Cardiac septum (tissue), 1 donor: ENCODE measurements around the gene EPPIN. TPM values are rescaled to one million over a fixed set of nuclear protein-coding genes. Genes with fewer than 3 reads are reported as not detected.
"Not testable (repeated sequence)": the region's sequence is repeated elsewhere in the genome, so short reads cannot be mapped to it uniquely, and the experiment has no call there.

ENCODE experiments used
- DNase-seq: peaks from one replicate; pipeline ENCODE4 v3.0.0-alpha.2; 2020; ENCODE audit warnings: low spot score
- intact Hi-C: fragments of 100-400 bp; cut with DNase I; formaldehyde crosslinking; loops from one replicate; pipeline ENCODE4 v1.14.0; 2022
- long read RNA-seq: library from polyadenylated mRNA; unstranded; transcript quantifications from one replicate; pipeline ENCODE4 v2.0.0, GENCODE V29; 2021
- total RNA-seq: library from RNA; stranded (reverse); fragmentation: NEBNext Ultra II Directional; extraction: Animal tissue kit (Norgen Biotek cat#: 25700); gene quantifications from one replicate; pipeline ENCODE4 v1.2.1, GENCODE V29; 2021
- donor health status: DM: no; HTN: no; CAD: no.

The EPPIN gene
- not detected for total RNA-seq
- long read RNA-seq, result 0 reads

- intact Hi-C loops, result no loop called here
- DNase-seq, result no peak
Measured at GRCh38 chr20:45547206-45547770, at the start of gene EPPIN. Gene EPPIN, minus strand, starts transcription at chr20:45547401. Its CDS starts 44 bp downstream, at chr20:45547357.

DNA sequence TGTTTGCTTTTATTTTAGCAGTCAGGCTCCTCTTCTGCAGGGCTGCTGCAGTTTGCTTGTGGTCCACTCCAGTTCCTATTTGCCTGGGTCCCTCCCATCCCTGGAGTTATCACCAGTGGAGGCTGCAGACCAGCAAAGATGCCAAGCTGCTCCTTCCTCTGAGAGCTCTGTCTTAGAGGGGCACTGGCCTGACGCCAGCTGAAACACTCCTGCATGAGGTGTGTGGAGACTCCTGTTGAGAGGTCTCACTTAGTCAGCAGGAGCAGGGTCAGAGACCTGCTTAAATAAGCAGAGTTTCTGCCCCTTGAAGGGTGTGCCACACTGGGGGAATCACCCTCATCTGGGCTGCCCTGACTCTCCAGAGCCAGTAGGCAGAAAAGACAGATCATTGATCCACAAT, 48.0 kb upstream of the EPPIN start:
- no peak for DNase-seq
- intact Hi-C loops, result no loop called here

GRCh38 chr20:45593498-45593897, 46.3 kb upstream of the EPPIN start:
- DNase-seq, result no peak
- intact Hi-C loops, result no loop called here

- no peak for DNase-seq
- intact Hi-C loops, result no loop called here
Measured at GRCh38 chr20:45592574-45593189, 45.5 kb upstream of the EPPIN start.

GRCh38 chr20:45589725-45590124, 42.5 kb upstream of the EPPIN start:
- DNase-seq, result no peak
- intact Hi-C loops, result no loop called here

- intact Hi-C loops, result no loop called here
- no peak for DNase-seq
Measured at GRCh38 chr20:45588800-45589199, 41.6 kb upstream of the EPPIN start.

DNA sequence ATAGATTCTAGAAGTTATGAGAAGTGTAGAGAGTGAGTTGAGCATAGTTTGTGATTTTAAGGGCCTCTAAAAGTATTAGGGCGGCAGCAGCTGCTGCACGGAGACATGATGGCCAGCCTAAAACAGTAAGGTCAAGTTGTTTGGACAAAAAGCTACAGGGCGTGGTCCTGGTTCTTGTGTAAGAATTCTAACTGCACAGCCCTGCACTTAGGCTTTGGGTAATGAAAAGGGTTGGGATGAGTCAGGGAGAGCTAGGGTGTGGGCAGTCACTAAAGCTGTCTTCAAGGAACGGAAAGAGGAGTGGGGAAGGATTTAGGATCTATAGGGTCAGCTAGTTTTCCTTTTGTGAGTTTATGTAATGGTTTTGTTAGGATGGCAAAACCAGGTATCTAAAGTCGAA, 38.8 kb upstream of the EPPIN start:
- intact Hi-C loops, DNase-seq: not testable (repeated sequence)

- DNase-seq, intact Hi-C loops: not testable (repeated sequence)
Measured at GRCh38 chr20:45584294-45584693, 37.1 kb upstream of the EPPIN start.

DNA sequence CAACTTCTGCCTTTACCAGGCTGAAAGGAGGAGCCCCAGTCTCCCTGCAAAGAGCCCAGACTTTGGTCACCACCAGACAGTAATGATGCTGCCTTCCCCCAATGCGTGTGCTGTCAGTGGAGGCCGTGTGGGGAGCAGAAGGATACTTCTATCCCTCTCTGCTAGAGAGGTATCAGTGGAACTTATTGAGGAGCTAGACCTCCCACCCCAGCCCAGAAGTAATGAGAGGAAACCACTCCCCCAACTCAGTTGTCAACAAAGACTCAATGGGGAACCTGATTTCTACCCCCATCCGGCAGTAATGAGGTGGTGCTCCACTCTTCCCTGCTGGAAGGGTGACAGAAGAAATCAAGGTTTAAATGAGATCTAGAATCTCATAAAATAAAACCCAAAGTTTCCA, 36.3 kb upstream of the EPPIN start:
- intact Hi-C loops, result no loop called here

GRCh38 chr20:45581702-45582101, 34.5 kb upstream of the EPPIN start:
- intact Hi-C loops, result no loop called here
- DNase-seq, result no peak

More for the DNA sequence above, 36.3 kb upstream of the EPPIN start:
- no peak for DNase-seq

DNA sequence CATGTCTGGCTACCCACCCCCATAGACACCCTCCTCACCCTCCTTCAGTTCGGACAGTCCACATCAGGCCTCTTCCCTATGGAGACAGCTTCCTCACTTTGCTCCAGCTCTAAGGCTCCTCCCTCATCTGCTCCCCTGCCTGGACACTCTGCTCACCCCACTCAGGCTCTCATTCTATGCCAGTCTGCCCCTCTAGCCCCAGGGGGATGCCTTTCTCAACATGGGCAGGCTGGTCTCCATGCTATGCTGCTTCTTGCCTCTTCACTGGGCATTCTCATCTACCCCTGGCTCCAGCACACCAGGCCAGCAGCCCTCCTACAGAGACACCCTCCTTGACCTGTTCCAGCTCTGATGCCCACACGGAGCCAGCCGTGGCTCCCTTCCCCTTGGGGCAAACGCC, 32.0 kb upstream of the EPPIN start, which contains the start of gene WFDC8:
TSS of gene WFDC8 (minus strand) at position 101 of the 400 bp plus-strand sequence. CDS start at position 64, 37 bp downstream.
- no peak for DNase-seq
- intact Hi-C loops, result no loop called here

DNA sequence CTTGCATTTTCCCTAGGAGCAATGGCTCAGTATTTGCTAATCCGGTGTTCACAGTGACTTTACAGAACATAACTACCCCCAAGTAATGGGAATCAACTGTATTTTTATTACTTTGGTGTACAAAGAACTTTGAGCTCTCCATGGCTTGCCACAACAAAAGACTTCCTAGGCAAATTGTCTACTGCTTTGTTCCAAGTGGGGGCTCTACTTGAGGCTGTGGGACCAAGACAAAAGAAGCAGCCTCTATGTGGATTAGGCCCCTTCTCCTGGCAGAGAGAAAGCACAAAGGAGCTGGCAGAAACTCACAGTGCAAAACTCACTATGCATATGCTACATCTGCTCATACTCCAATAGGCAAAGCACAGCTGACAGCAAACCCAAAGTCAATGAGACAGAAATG, 31.0 kb upstream of the EPPIN start:
- intact Hi-C loops, result no loop called here
- DNase-seq, result no peak

GRCh38 chr20:45576995-45577394, 29.8 kb upstream of the EPPIN start:
- intact Hi-C loops, result no loop called here
- DNase-seq, result no peak

- intact Hi-C loops, result no loop called here
- DNase-seq, result no peak
Measured at GRCh38 chr20:45575931-45576330, 28.7 kb upstream of the EPPIN start.

DNA sequence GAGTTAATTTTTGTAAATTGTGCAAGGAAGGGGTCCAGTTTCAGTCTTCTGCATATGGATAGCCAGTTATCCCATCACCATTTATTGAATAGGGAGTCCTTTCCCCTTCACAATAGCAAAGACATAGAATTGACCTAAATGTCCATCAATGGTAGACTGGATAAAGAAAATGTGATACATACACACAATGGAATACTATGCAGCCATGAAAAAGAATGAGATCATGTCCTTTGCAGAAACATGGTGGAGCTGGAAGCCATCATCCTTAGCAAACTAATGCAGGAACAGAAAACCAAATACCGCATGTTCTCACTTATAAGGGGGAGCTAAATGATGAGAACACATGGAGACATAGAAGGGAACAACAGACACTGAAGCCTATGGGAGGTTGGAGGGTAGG, 22.4 kb upstream of the EPPIN start:
- intact Hi-C loops, result not testable (repeated sequence)

DNA sequence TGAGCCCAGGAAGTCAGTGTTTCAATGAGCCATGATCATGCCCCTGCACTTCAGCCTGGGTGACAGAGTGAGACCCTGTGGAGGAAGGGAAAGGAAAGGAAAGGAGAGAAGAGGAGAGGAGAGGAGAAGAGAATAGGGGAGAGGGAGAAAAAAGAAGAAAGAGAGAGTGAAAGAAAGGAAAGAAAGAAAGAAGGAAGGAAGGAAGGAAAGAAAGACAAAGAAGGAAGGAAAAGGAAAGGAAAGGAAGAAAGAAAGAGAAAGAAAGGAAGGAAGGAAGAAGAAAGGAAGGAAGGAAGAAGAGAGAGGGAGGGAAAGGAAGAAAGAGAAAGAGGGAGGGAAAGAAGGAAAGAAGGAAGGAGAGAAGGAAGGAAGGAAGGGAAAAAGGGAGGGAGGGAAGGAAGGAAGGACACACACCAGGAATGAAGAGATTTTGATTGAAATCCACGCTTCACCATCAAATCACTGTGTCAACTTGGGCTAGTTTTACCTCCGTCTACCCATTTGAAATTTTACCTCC, 17.6 kb upstream of the EPPIN start:
- DNase-seq, result no peak
- intact Hi-C loops, result no loop called here

More for the DNA sequence above, 22.4 kb upstream of the EPPIN start:
- not testable (repeated sequence) for DNase-seq

- intact Hi-C loops, result no loop called here
- no peak for DNase-seq
Measured at GRCh38 chr20:45555198-45555597, 8.0 kb upstream of the EPPIN start.

DNA sequence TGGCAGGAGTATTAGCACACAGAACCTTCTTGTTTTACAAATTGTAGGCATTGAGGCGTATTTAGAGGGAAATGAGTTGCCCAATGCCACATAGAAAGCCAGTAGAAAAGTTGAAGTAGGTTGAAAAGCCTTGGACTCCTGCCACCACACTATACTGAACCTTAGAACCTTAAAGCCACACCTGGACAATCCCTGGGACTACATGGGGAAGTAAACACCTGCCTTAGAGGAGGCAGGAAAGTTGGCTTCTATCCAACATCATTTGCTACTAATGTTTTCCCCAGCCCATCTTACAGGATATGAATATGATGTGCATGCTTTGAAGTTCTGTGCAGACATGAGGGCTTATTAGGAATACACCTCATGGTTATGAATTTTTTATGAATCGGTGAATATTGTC, 5.3 kb upstream of the EPPIN start:
- intact Hi-C loops, result no loop called here
- DNase-seq, result no peak

DNA sequence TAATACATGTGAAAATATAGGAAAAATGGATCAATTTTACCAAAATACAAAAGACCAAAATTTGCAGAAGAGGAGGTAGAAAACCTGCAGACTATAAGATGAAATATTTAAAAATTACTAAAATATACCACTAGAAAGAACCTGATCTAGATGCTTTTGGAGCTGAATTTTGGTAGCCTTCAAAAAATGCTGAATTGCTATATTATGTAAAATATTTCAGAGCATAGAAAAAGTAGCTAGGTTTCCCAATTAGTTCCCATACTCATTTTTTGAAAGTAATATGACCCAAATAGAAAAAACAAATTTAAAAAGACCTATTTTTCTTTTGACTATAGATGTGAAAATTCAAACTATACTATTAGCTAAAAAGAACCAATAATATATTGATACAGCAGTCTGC, 3.6 kb upstream of the EPPIN start:
- intact Hi-C loops, result no loop called here
- no peak for DNase-seq

DNA sequence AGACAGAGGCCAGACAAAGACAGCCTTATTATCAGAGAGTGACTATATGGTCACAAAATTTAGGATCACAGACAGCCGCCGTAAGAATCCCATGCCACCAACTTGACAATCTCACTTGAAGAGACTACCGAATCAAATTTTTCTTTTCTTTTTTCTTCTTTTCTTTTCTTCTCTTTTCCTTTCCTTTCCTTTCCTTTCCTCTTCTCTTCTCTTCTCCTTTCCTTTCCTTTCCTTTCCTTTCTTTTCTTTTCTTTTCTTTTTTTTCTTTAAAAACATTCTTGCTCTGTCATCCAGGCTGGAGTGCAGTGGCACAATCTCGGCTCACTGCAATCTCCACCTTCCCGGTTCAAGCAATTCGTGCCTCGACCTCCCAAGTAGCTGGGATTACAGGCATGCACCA, 1.2 kb upstream of the EPPIN start:
- no peak for DNase-seq
- intact Hi-C loops, result no loop called here

DNA sequence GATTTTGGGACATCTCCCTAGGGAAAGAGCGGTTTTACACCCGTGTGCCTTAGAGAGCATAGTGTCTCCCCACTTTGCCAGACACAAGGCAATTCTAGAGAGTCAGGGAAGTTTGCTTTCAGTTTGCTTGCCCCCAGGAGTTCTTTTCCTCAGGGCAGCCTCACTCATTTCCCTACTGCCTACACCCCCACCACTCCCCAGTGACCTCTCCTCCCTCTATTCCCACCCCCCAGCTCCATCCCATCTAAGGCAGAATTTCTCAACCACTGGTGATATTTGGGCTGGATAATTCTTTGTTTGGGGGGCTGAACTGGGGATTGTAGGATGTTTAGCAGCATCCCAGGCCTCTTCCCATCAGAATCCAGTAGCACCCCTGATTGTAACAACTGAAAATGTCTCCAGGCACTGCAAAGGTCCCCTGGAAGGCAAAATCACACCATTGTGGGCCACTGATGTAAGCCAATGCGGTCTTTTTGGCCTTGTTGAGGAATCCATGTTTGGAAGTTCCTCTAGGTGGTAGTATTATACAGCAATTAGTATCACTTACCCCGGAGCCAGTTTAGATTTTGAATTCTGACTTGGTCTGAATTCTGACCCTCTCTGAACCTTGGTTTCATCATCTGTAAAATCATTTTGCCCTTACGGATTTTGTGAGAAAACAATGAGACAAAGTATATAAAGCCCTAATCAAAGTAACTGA, 1.3 kb downstream of the EPPIN start:
- DNase-seq, result no peak
- intact Hi-C loops, result loop anchor here (2.0 kb wide), 1 partner anchor 225 kb away; no protein-coding TSS in a partner anchor
